Stomach (tissue), 9 donors: Measurements from ENCODE around the gene CBX2. TPM values are rescaled to one million over a fixed set of nuclear protein-coding genes. Genes with fewer than 3 reads are reported as not detected.

Source experiments
- DNase-seq, 2 donors: peaks; one replicate each; pipeline versions ENCODE4 v3.0.0 to v3.0.0-alpha.2; 2013 to 2019
- H3K27ac ChIP-seq, 5 donors: fragments of 200-600 bp in 4 of 5; sonication (generic) in 4 of 5; one replicate each; pipeline ENCODE4 v1.5.1; 2013 to 2019; ENCODE audit warnings: mild to moderate bottlenecking in 1 of 5, moderate library complexity in 1 of 5
- H3K27me3 ChIP-seq, 3 donors: fragments of 200-600 bp; sonication (generic); one replicate each; pipeline ENCODE4 v1.5.1; 2017 to 2019; ENCODE audit warnings: mixed run types in 1 of 3
- H3K36me3 ChIP-seq, 4 donors: fragments of 200-600 bp; sonication (generic); 1 replicate in 3 of 4; 2 replicates in 1 of 4; pipeline ENCODE4 v1.5.1; 2016 to 2019
- H3K4me1 ChIP-seq, 4 donors: fragments of 200-600 bp; sonication (generic); one replicate each; pipeline ENCODE4 v1.5.1; 2016 to 2019
- H3K4me3 ChIP-seq, 4 donors: fragments of 200-600 bp; sonication (generic) in 3 of 4; one replicate each; pipeline ENCODE4 v1.5.1; 2016 to 2019; ENCODE audit warnings: mild to moderate bottlenecking in 1 of 4
- H3K9me3 ChIP-seq, 4 donors: fragments of 200-600 bp; sonication (generic); one replicate each; pipeline ENCODE4 v1.5.1; 2016 to 2019
- CTCF ChIP-seq, 7 experiments: fragments of 450-650 bp in 4 of 7; fragments of 200-600 bp in 3 of 7; sonication (generic) in 3 of 7; IDR thresholded peaks; one replicate each; pipeline ENCODE4 v1.5.1; 2016 to 2019; ENCODE audit warnings: antibody characterized with exemption in 7 of 7, control low read depth in 2 of 7, mild to moderate bottlenecking in 1 of 7
- EP300 ChIP-seq: sonication (generic); formaldehyde crosslinking; IDR thresholded peaks from one replicate; pipeline ENCODE4 v1.6.1; 2017; ENCODE audit warnings: antibody characterized with exemption
- POLR2A ChIP-seq, 4 donors: fragments of 450-650 bp; IDR thresholded peaks; one replicate each; pipeline ENCODE4 v1.6.1; 2016; ENCODE audit warnings: antibody characterized with exemption in 4 of 4, control low read depth in 2 of 4, mild to moderate bottlenecking in 1 of 4, moderate library complexity in 1 of 4
- POLR2AphosphoS5 ChIP-seq, 3 donors: sonication (generic); formaldehyde crosslinking; IDR thresholded peaks; one replicate each; pipeline ENCODE4 v1.6.1; 2016; ENCODE audit warnings: antibody characterized with exemption in 3 of 3
- WGBS, 5 donors: extraction: QIAGEN DNeasy Blood & Tissue Kit in 3 of 5; methylation state at CpG; one replicate each; pipeline versions ENCODE4 v1.1.5 to v1.1.7; 2013 to 2018; 5-methylcytosine and 5-hydroxymethylcytosine counted together
- intact Hi-C: fragments of 100-400 bp; cut with DNase I; formaldehyde crosslinking; loops from one replicate; pipeline ENCODE4 v1.15.1; 2023; ENCODE audit warnings: low total_unique reads
- polyA plus RNA-seq, 3 donors: library from polyadenylated mRNA; stranded (reverse); fragments of 200-250 nt; gene quantifications; one replicate each; pipeline ENCODE4 v1.2.3, GENCODE V29; 2013
- total RNA-seq, 5 donors: library from RNA; depleted of rRNA; stranded (reverse); fragments of >200 nt; gene quantifications; one replicate each; pipeline versions ENCODE4 v1.1.0 to v1.2.3, GENCODE V29; 2014 to 2016
- donor health status: healthy with polysubstance abuse.
- donor health status: Bipolar disorder and iron deficiency.
- donor health status: healthy.

The CBX2 gene
- total and polyA plus RNA-seq, 8 donors: under 0.01 to 1.3 (median 1.0) TPM; not detected in 3

- Histone ChIP-seq H3K27ac (peak overlapping the region in 1 of 5 donors; percentile 43), H3K4me3 (no peak overlapping the region), H3K27me3 (peaks cover 0 to 17% (median 2%) of the 10 kb centered on the region in 3 donors), H3K4me1 (peaks cover 0 to 17% (median 10%) of the 10 kb centered on the region in 4 donors), H3K9me3 (no peaks in the 10 kb centered on the region), H3K36me3 (no peaks in the 10 kb centered on the region)
- TF ChIP-seq CTCF (IDR thresholded peaks at IDR 0.05) (no peak), POLR2AphosphoS5 (IDR thresholded peaks at IDR 0.05) (no peak)
- WGBS, 5 donors: 76 to 90% (median 86%) methylated on average over 4 to 9 of the region's 9 CpGs
- intact Hi-C loops: no loop called here
- DNase-seq: no peak
Observed at GRCh38 chr17:79733692-79734070, 44.3 kb upstream of the CBX2 start.

GRCh38 chr17:79735096-79735495, 42.9 kb upstream of the CBX2 start:
- Histone ChIP-seq H3K4me3 (no peak overlapping the region), H3K27ac (no peak overlapping the region), H3K27me3 (peaks cover 0 to 31% (median 4%) of the 10 kb centered on the region in 3 donors), H3K36me3 (no peaks in the 10 kb centered on the region), H3K4me1 (peaks cover 0 to 13% (median 10%) of the 10 kb centered on the region in 4 donors), H3K9me3 (no peaks in the 10 kb centered on the region)
- intact Hi-C loops: no loop called here
- WGBS, 5 donors: 95 to 98% (median 97%) methylated on average over 22 to 32 of the region's 32 CpGs
- TF ChIP-seq POLR2AphosphoS5 (IDR thresholded peaks at IDR 0.05) (no peak), CTCF (IDR thresholded peaks at IDR 0.05) (no peak), POLR2A (IDR thresholded peaks at IDR 0.05) (no peak), EP300 (no peak)
- DNase-seq: no peak

- DNase-seq: no peak
- Histone ChIP-seq H3K36me3 (no peaks in the 10 kb centered on the region), H3K4me1 (peaks cover 7 to 29% (median 24%) of the 10 kb centered on the region in 4 donors), H3K4me3 (no peak overlapping the region), H3K27ac (no peak overlapping the region), H3K27me3 (peaks cover 4 to 53% (median 14%) of the 10 kb centered on the region in 3 donors), H3K9me3 (no peaks in the 10 kb centered on the region)
- TF ChIP-seq CTCF (IDR thresholded peaks at IDR 0.05) (no peak), EP300 (no peak), POLR2AphosphoS5 (IDR thresholded peaks at IDR 0.05) (no peak), POLR2A (IDR thresholded peaks at IDR 0.05) (no peak)
- WGBS, 5 donors: 85 to 87% (median 86%) methylated on average over 17 to 30 of the region's 30 CpGs
- intact Hi-C loops: no loop called here
Observed at GRCh38 chr17:79737046-79737921, 40.7 kb upstream of the CBX2 start.

GRCh38 chr17:79737922-79738578, 39.9 kb upstream of the CBX2 start:
- DNase-seq: no peak
- intact Hi-C loops: no loop called here
- H3K27ac ChIP-seq: no peak overlapping the region
- no peaks in the 10 kb centered on the region for H3K36me3 ChIP-seq
- peaks cover 7 to 25% (median 19%) of the 10 kb centered on the region in 4 donors for H3K4me1 ChIP-seq
- TF ChIP-seq CTCF (IDR thresholded peaks at IDR 0.05) (no peak), POLR2A (IDR thresholded peaks at IDR 0.05) (no peak), POLR2AphosphoS5 (IDR thresholded peaks at IDR 0.05) (no peak), EP300 (no peak)
- H3K9me3 ChIP-seq: no peaks in the 10 kb centered on the region
- no peak overlapping the region for H3K4me3 ChIP-seq
- peaks cover 4 to 61% (median 19%) of the 10 kb centered on the region in 3 donors for H3K27me3 ChIP-seq
- whole genome bisulfite sequencing, 5 donors: 85 to 92% (median 91%) methylated on average over 15 to 17 of the region's 17 CpGs
